ENCODE results near the gene ZG16B. TPM values are rescaled to one million over a fixed set of nuclear protein-coding genes. Genes with fewer than 3 reads are reported as not detected.

Gene ZG16B
- total RNA-seq, 3 donors from 2014 or later, result 6.8 to 40.7 (median 24.3) TPM

GRCh38 chr16:2843526-2843925 is 13.4 kb downstream of the ZG16B start:
- Histone ChIP-seq H3K4me1 (ENCODE audit: low read depth) (no peaks in the 10 kb centered on the region), H3K4me3 (no peak overlapping the region), H3K9me3 (no peaks in the 10 kb centered on the region), H3K36me3 (ENCODE audit: low read depth) (no peaks in the 10 kb centered on the region)
- TF ChIP-seq CTCF (IDR thresholded peaks at IDR 0.05), result no peak
- no peak for DNase-seq
- intact Hi-C loops (cut with DNase I, micrococcal nuclease), result no loop called here
- no peak for ATAC-seq

- H3K9me3 ChIP-seq, result no peaks in the 10 kb centered on the region
- no peak overlapping the region for H3K4me3 ChIP-seq
- DNase-seq (no peak), ATAC-seq (no peak)
- no peaks in the 10 kb centered on the region for H3K4me1 ChIP-seq (ENCODE audit: low read depth)
- intact Hi-C loops (cut with DNase I, micrococcal nuclease), result no loop called here
- no peak for TF ChIP-seq CTCF (IDR thresholded peaks at IDR 0.05)
- H3K36me3 ChIP-seq (ENCODE audit: low read depth), result no peaks in the 10 kb centered on the region
These were observed 15.0 kb downstream of the ZG16B start for GRCh38 chr16:2845116-2845515.

GRCh38 chr16:2846511-2847310 is 16.6 kb downstream of the ZG16B start:
- TF ChIP-seq CTCF (IDR thresholded peaks at IDR 0.05), result no peak
- H3K9me3 ChIP-seq, result no peaks in the 10 kb centered on the region
- DNase-seq, result no peak
- no peaks in the 10 kb centered on the region for H3K4me1 ChIP-seq (ENCODE audit: low read depth)
- ATAC-seq, result peak; percentile 71
- no peak overlapping the region for H3K4me3 ChIP-seq
- H3K36me3 ChIP-seq (ENCODE audit: low read depth), result no peaks in the 10 kb centered on the region
- intact Hi-C loops (cut with DNase I, micrococcal nuclease), result no loop called here

GRCh38 chr16:2848933-2849725 is 19.0 kb downstream of the ZG16B start:
- Histone ChIP-seq H3K9me3 (no peaks in the 10 kb centered on the region), H3K4me1 (ENCODE audit: low read depth) (no peaks in the 10 kb centered on the region), H3K4me3 (no peak overlapping the region), H3K36me3 (ENCODE audit: low read depth) (no peaks in the 10 kb centered on the region)
- TF ChIP-seq CTCF (IDR thresholded peaks at IDR 0.05), result no peak
- DNase-seq (no peak), ATAC-seq (peak; percentile 48)
- intact Hi-C loops (cut with DNase I, micrococcal nuclease), result no loop called here

GRCh38 chr16:2852003-2852730 is 22.1 kb downstream of the ZG16B start:
- Histone ChIP-seq H3K4me3 (no peak overlapping the region), H3K9me3 (peaks cover 3% of the 10 kb centered on the region), H3K36me3 (ENCODE audit: low read depth) (no peaks in the 10 kb centered on the region), H3K4me1 (ENCODE audit: low read depth) (no peaks in the 10 kb centered on the region)
- intact Hi-C loops (cut with DNase I, micrococcal nuclease), result no loop called here
- ATAC-seq (no peak), DNase-seq (no peak)
- TF ChIP-seq CTCF (IDR thresholded peaks at IDR 0.05), result no peak
